Bronchial epithelial cell (primary cell): ENCODE data around the gene LLCFC1. TPM values are rescaled to one million over a fixed set of nuclear protein-coding genes. Genes with fewer than 3 reads are reported as not detected.

Experiments used
- DNase-seq: peaks from one replicate; pipeline ENCODE4 v3.0.0-alpha.2; 2010; ENCODE audit warnings: low read depth
- FAIRE-seq: peaks from 2 replicates; lab custom pipeline; 2011; peaks lifted over from hg19 to GRCh38; lab: Jason Lieb, UNC
- H3K27me3 ChIP-seq: 2 replicates; pipeline ENCODE4 v1.5.1; 2011; ENCODE audit warnings: low read length; ENCODE audit not compliant: control insufficient read depth, insufficient read depth
- H3K36me3 ChIP-seq: 2 replicates; pipeline ENCODE4 v1.5.1; 2011; ENCODE audit warnings: low read length; ENCODE audit not compliant: control insufficient read depth, insufficient read depth
- H3K4me3 ChIP-seq: 2 replicates; pipeline ENCODE4 v1.5.1; 2011; ENCODE audit warnings: mild to moderate bottlenecking, low read depth, low read length, control low read depth
- CTCF ChIP-seq: IDR thresholded peaks from 2 replicates; pipeline ENCODE4 v1.5.1; 2011; ENCODE audit warnings: mild to moderate bottlenecking, moderate library complexity, low read length, control low read depth, inconsistent platforms; ENCODE audit not compliant: insufficient read depth, severe bottlenecking
- total RNA-seq: library from RNA; depleted of rRNA; stranded (reverse); fragments of >200 nt; gene quantifications from 2 replicates; pipeline ENCODE4 v1.2.1, GENCODE V29; 2014

Gene LLCFC1
- not detected in 2 replicates for total RNA-seq

GRCh38 chr7:142939226-142939910 is at the start of gene LLCFC1:
Gene LLCFC1 (plus strand): TSS chr7:142939484. CDS start chr7:142939622, 138 bp downstream.
- TF ChIP-seq CTCF, result peak; percentile 45
- Histone ChIP-seq H3K4me3 (no peak within 1 kb of the TSS), H3K27me3 (no peaks in the 10 kb centered on the region), H3K36me3 (no peaks in the 10 kb centered on the region)
- FAIRE-seq (no peak), DNase-seq (peak; percentile 12)

GRCh38 chr7:142889816-142890215 is 49.5 kb upstream of the LLCFC1 start:
- H3K27me3 ChIP-seq, result no peaks in the 10 kb centered on the region
- FAIRE-seq (peak; percentile 23), DNase-seq (no peak)
- TF ChIP-seq CTCF, result no peak
- H3K36me3 ChIP-seq, result no peaks in the 10 kb centered on the region
- H3K4me3 ChIP-seq, result no peak overlapping the region

- Histone ChIP-seq H3K27me3 (no peaks in the 10 kb centered on the region), H3K36me3 (no peaks in the 10 kb centered on the region), H3K4me3 (no peak overlapping the region)
- TF ChIP-seq CTCF, result no peak
- DNase-seq, result no peak
- no peak for FAIRE-seq
These were observed 48.3 kb upstream of the LLCFC1 start for GRCh38 chr7:142890874-142891485.

GRCh38 chr7:142891490-142892082 is 47.7 kb upstream of the LLCFC1 start:
- FAIRE-seq (no peak), DNase-seq (no peak)
- Histone ChIP-seq H3K4me3 (no peak overlapping the region), H3K36me3 (no peaks in the 10 kb centered on the region), H3K27me3 (no peaks in the 10 kb centered on the region)
- no peak for TF ChIP-seq CTCF

- no peak for DNase-seq
- Histone ChIP-seq H3K4me3 (no peak overlapping the region), H3K27me3 (no peaks in the 10 kb centered on the region), H3K36me3 (no peaks in the 10 kb centered on the region)
- TF ChIP-seq CTCF, result no peak
- FAIRE-seq, result no peak
These were observed 46.3 kb upstream of the LLCFC1 start for GRCh38 chr7:142892951-142893350.
